Measurements from ENCODE around the gene CHN2.

DNA sequence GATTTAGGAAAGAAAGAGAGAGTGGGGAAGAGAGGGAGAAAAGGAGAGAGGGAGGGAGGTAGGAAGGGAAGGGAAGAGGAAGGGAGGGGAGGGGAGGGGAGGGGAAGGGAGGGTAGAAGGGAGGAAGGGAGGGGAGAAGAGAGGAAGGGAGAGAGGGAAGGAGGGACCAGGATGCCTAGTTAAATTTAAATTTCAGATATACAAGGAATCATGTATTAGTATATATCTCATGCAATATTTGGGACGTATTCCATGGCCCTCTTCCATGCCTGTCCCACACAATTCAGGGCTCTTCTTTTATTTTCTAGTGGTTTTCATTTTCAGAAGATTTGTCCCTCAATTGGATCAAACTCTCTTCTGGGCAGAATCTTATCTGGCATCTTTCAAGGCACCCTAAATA is 196.7 kb downstream of the CHN2 start:
- TF ChIP-seq, protein P1, sequence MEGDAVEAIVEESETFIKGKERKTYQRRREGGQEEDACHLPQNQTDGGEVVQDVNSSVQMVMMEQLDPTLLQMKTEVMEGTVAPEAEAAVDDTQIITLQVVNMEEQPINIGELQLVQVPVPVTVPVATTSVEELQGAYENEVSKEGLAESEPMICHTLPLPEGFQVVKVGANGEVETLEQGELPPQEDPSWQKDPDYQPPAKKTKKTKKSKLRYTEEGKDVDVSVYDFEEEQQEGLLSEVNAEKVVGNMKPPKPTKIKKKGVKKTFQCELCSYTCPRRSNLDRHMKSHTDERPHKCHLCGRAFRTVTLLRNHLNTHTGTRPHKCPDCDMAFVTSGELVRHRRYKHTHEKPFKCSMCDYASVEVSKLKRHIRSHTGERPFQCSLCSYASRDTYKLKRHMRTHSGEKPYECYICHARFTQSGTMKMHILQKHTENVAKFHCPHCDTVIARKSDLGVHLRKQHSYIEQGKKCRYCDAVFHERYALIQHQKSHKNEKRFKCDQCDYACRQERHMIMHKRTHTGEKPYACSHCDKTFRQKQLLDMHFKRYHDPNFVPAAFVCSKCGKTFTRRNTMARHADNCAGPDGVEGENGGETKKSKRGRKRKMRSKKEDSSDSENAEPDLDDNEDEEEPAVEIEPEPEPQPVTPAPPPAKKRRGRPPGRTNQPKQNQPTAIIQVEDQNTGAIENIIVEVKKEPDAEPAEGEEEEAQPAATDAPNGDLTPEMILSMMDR (IDR thresholded peaks at IDR 0.05), result no peak
- TF ChIP-seq SREBF2 (IDR thresholded peaks at IDR 0.05), result no peak

Measured in A549 (cell line).